H9 (cell line): ENCODE measurements around the gene MORC1. TPM values are rescaled to one million over a fixed set of nuclear protein-coding genes. Genes with fewer than 3 reads are reported as not detected.

Source experiments
- DNase-seq: peaks from one replicate; pipeline ENCODE4 v3.0.0-alpha.2; 2017
- H2AFZ ChIP-seq: one replicate; pipeline ENCODE4 v1.6.1; 2013; ENCODE audit warnings: mild to moderate bottlenecking, low read length, control low read depth, moderate library complexity
- H2AK5ac ChIP-seq: 2 replicates; pipeline ENCODE4 v1.6.1; 2013; ENCODE audit warnings: low read length, control low read depth, mixed read lengths; ENCODE audit not compliant: insufficient read length
- H2BK120ac ChIP-seq: one replicate; pipeline ENCODE4 v1.6.1; 2013; ENCODE audit warnings: low read depth, mild to moderate bottlenecking, low read length, control low read depth, inconsistent platforms; ENCODE audit not compliant: poor library complexity, severe bottlenecking
- H2BK12ac ChIP-seq: 2 replicates; pipeline ENCODE4 v1.6.1; 2013; ENCODE audit warnings: low read length, control low read depth, mixed read lengths, low read depth; ENCODE audit not compliant: insufficient read length
- H2BK15ac ChIP-seq: 2 replicates; pipeline ENCODE4 v1.6.1; 2013; ENCODE audit warnings: low read depth, low read length, control low read depth
- H2BK20ac ChIP-seq: one replicate; pipeline ENCODE4 v1.6.1; 2013; ENCODE audit warnings: low read depth, mild to moderate bottlenecking, low read length, control low read depth, inconsistent platforms; ENCODE audit not compliant: poor library complexity, severe bottlenecking
- H2BK5ac ChIP-seq: 2 replicates; pipeline ENCODE4 v1.6.1; 2013; ENCODE audit warnings: low read length, control low read depth, mixed read lengths; ENCODE audit not compliant: insufficient read length
- H3K14ac ChIP-seq: 2 replicates; pipeline ENCODE4 v1.6.1; 2013; ENCODE audit warnings: low read length, control low read depth; ENCODE audit not compliant: insufficient read depth
- H3K18ac ChIP-seq: 2 replicates; pipeline ENCODE4 v1.6.1; 2013; ENCODE audit warnings: low read depth, mild to moderate bottlenecking, mixed read lengths, low read length, control low read depth; ENCODE audit not compliant: insufficient read length
- H3K23ac ChIP-seq: 2 replicates; pipeline ENCODE4 v1.6.1; 2013; ENCODE audit warnings: low read length, control low read depth, mixed read lengths, low read depth; ENCODE audit not compliant: insufficient read length
- H3K23me2 ChIP-seq: 2 replicates; pipeline ENCODE4 v1.6.1; 2013; ENCODE audit warnings: low read depth, mild to moderate bottlenecking, mixed read lengths, low read length, control low read depth; ENCODE audit not compliant: insufficient read length, poor library complexity, severe bottlenecking
- H3K27ac ChIP-seq: 2 replicates; pipeline ENCODE4 v1.5.1; 2013; ENCODE audit warnings: low read length, control low read depth, mixed read lengths, low read depth; ENCODE audit not compliant: insufficient read length
- H3K27me3 ChIP-seq: 2 replicates; pipeline ENCODE4 v1.6.1; 2013; ENCODE audit warnings: low read length, control low read depth, inconsistent platforms; ENCODE audit not compliant: insufficient read depth
- H3K4ac ChIP-seq: 2 replicates; pipeline ENCODE4 v1.6.1; 2013; ENCODE audit warnings: low read depth, mild to moderate bottlenecking, control low read depth, inconsistent platforms, low read length, moderate library complexity
- H3K4me1 ChIP-seq: 2 replicates; pipeline ENCODE4 v1.6.1; 2013; ENCODE audit warnings: low read length, control low read depth, inconsistent platforms; ENCODE audit not compliant: insufficient read depth
- H3K4me2 ChIP-seq: 2 replicates; pipeline ENCODE4 v1.6.1; 2013; ENCODE audit warnings: low read length, control low read depth, mixed read lengths; ENCODE audit not compliant: insufficient read length, insufficient read depth
- H3K56ac ChIP-seq: 2 replicates; pipeline ENCODE4 v1.6.1; 2013; ENCODE audit warnings: low read depth, mild to moderate bottlenecking, mixed read lengths, low read length, control low read depth; ENCODE audit not compliant: insufficient read length
- H3K79me1 ChIP-seq: 2 replicates; pipeline ENCODE4 v1.6.1; 2013; ENCODE audit warnings: low read depth, mild to moderate bottlenecking, moderate library complexity, low read length, control low read depth, inconsistent platforms; ENCODE audit not compliant: insufficient read depth, poor library complexity, severe bottlenecking
- H3K79me2 ChIP-seq: 2 replicates; pipeline ENCODE4 v1.6.1; 2013; ENCODE audit warnings: low read length, control low read depth, inconsistent platforms; ENCODE audit not compliant: insufficient read depth
- H3K9ac ChIP-seq: 2 replicates; pipeline ENCODE4 v1.6.1; 2013; ENCODE audit warnings: low read length, control low read depth, mixed read lengths; ENCODE audit not compliant: insufficient read length; ENCODE audit errors: extremely low read depth
- H3K9me3 ChIP-seq: one replicate; pipeline ENCODE4 v1.6.1; 2013; ENCODE audit warnings: low read depth, low read length, inconsistent platforms; ENCODE audit not compliant: control insufficient read depth
- H3T11ph ChIP-seq: one replicate; pipeline ENCODE4 v1.6.1; 2013; ENCODE audit warnings: mild to moderate bottlenecking, low read length, control low read depth, inconsistent platforms
- H4K20me1 ChIP-seq: one replicate; pipeline ENCODE4 v1.6.1; 2013; ENCODE audit not compliant: control insufficient read depth, insufficient read length, insufficient read depth
- H4K5ac ChIP-seq: 2 replicates; pipeline ENCODE4 v1.6.1; 2013; ENCODE audit warnings: low read depth, mild to moderate bottlenecking, mixed read lengths, low read length, control low read depth; ENCODE audit not compliant: insufficient read length
- H4K8ac ChIP-seq: replicated peaks from 2 replicates; pipeline ENCODE4 v1.6.1; 2013; ENCODE audit warnings: low read length, control low read depth, mixed read lengths, low read depth; ENCODE audit not compliant: insufficient read length
- H4K91ac ChIP-seq: 2 replicates; pipeline ENCODE4 v1.6.1; 2013; ENCODE audit warnings: low read depth, mild to moderate bottlenecking, moderate library complexity, mixed read lengths, low read length, control low read depth; ENCODE audit not compliant: insufficient read length
- H3K27ac Mint-ChIP-seq, 3 experiments: 2 replicates in 2 of 3; 3 replicates in 1 of 3; pipeline ENCODE4 v1.8.0; 2020 to 2021; ENCODE audit warnings: mixed read lengths in 3 of 3, mild to moderate bottlenecking in 1 of 3, moderate library complexity in 1 of 3
- H3K27me3 Mint-ChIP-seq: 2 replicates; pipeline ENCODE4 v1.8.0; 2021; ENCODE audit warnings: low read depth, mild to moderate bottlenecking, moderate library complexity, mixed read lengths
- H3K36me3 Mint-ChIP-seq, 3 experiments: 2 replicates in 2 of 3; 3 replicates in 1 of 3; pipeline ENCODE4 v1.8.0; 2020 to 2021; ENCODE audit warnings: low read depth in 3 of 3, mixed read lengths in 3 of 3; ENCODE audit not compliant: insufficient read depth in 1 of 3
- H3K4me1 Mint-ChIP-seq, 2 experiments: 2 replicates each; pipeline ENCODE4 v1.8.0; 2020; ENCODE audit warnings: mixed read lengths in 2 of 2
- H3K4me3 Mint-ChIP-seq, 2 experiments: 2 replicates in 1 of 2; 3 replicates in 1 of 2; pipeline ENCODE4 v1.8.0; 2020 to 2021; ENCODE audit warnings: mild to moderate bottlenecking in 2 of 2, mixed read lengths in 2 of 2, moderate library complexity in 1 of 2
- H3K9me3 Mint-ChIP-seq, 2 experiments: 2 replicates in 1 of 2; 3 replicates in 1 of 2; pipeline ENCODE4 v1.8.0; 2020; ENCODE audit warnings: mild to moderate bottlenecking in 2 of 2, mixed read lengths in 2 of 2, moderate library complexity in 1 of 2
- WGBS: extraction: QIAGEN DNeasy Blood & Tissue Kit; methylation state at CpG from one replicate; pipeline ENCODE4 v1.1.7; 2013; ENCODE audit warnings: missing lambda C conversion rate, low lambda C conversion rate, mixed read lengths; ENCODE audit not compliant: insufficient read length; ENCODE audit errors: extremely low coverage; 5-methylcytosine and 5-hydroxymethylcytosine counted together
- total RNA-seq: library from RNA; stranded (reverse); gene quantifications from 2 replicates; pipeline ENCODE4 v1.2.1, GENCODE V29; 2021
- TF ChIP-seq, protein P1 (sequence below): fragments of 200-600 bp; sonication (generic); conservative IDR thresholded peaks from 3 replicates; pipeline ENCODE4 v1.8.0; 2021; ENCODE audit warnings: antibody characterized with exemption, mild to moderate bottlenecking

The MORC1 gene
- total RNA-seq, 1 experiment from 2014 or later, result not detected

DNA sequence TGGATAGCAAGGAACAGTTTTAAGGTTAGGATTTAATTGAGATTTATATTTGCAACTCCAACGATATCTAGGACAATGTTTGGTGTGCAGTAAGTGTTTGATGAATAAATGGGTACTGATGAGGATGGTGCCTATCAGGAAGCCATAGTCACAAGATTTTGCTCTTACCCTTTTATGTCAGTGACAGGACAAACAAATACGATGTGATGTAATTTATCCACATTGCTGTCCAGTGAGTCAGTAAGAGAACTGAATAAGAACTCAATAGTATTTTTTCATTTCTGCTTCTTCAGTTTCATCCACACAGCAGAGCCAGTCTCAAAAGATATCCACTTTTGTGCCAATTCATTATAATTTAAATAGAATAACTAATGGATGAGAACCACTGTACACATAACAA is 37.0 kb upstream of the MORC1 start:
- no peaks in the 10 kb centered on the region; the same call in 1 of the 2 replicates for H3K27me3 Mint-ChIP-seq
- no peak overlapping the region for H2AK5ac ChIP-seq
- no peak for DNase-seq

More for the DNA sequence above, 37.0 kb upstream of the MORC1 start:
- no peak overlapping the region for H2BK20ac ChIP-seq
- no peak overlapping the region for H2BK12ac ChIP-seq
- H3K23ac ChIP-seq, result no peak overlapping the region
- no peaks in the 10 kb centered on the region for H3K27me3 ChIP-seq
- H3K23me2 ChIP-seq, result no peaks in the 10 kb centered on the region
- H3K4ac ChIP-seq, result no peak overlapping the region
- Mint-ChIP-seq H3K36me3 (peaks cover 0 to 4% (median 0%) of the 10 kb centered on the region in 3 experiments; a peak in 2 of 7 replicates), H3K4me1 (no peaks in the 10 kb centered on the region), H3K4me3 (no peak overlapping the region), H3K9me3 (peaks cover 0 to 6% of the 10 kb centered on the region in 2 experiments; a peak in 2 of 5 replicates), H3K27ac (no peak overlapping the region)
- no peak overlapping the region for H3K27ac ChIP-seq
- H2BK15ac ChIP-seq, result no peak overlapping the region
- H4K8ac ChIP-seq, result no peak overlapping the region
- no peaks in the 10 kb centered on the region for H4K20me1 ChIP-seq
- H3K14ac ChIP-seq, result no peak overlapping the region
- no peak overlapping the region for H2BK5ac ChIP-seq
- WGBS, result no CpG with 5 or more reads among the region's 2 CpGs
- H3K56ac ChIP-seq, result no peak overlapping the region
- no peak overlapping the region for H4K5ac ChIP-seq
- no peak overlapping the region for H3T11ph ChIP-seq
- no peaks in the 10 kb centered on the region for H3K4me1 ChIP-seq
- TF ChIP-seq, protein P1, sequence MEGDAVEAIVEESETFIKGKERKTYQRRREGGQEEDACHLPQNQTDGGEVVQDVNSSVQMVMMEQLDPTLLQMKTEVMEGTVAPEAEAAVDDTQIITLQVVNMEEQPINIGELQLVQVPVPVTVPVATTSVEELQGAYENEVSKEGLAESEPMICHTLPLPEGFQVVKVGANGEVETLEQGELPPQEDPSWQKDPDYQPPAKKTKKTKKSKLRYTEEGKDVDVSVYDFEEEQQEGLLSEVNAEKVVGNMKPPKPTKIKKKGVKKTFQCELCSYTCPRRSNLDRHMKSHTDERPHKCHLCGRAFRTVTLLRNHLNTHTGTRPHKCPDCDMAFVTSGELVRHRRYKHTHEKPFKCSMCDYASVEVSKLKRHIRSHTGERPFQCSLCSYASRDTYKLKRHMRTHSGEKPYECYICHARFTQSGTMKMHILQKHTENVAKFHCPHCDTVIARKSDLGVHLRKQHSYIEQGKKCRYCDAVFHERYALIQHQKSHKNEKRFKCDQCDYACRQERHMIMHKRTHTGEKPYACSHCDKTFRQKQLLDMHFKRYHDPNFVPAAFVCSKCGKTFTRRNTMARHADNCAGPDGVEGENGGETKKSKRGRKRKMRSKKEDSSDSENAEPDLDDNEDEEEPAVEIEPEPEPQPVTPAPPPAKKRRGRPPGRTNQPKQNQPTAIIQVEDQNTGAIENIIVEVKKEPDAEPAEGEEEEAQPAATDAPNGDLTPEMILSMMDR, result no peak
- no peaks in the 10 kb centered on the region for H3K79me1 ChIP-seq
- no peak overlapping the region for H4K91ac ChIP-seq
- no peak overlapping the region for H3K4me2 ChIP-seq
- H2AFZ ChIP-seq, result no peak overlapping the region
- H3K9ac ChIP-seq, result no peak overlapping the region
- H3K9me3 ChIP-seq, result no peaks in the 10 kb centered on the region
- H3K79me2 ChIP-seq, result no peaks in the 10 kb centered on the region
- no peak overlapping the region for H2BK120ac ChIP-seq
- no peak overlapping the region for H3K18ac ChIP-seq
